ENCODE results near the gene DKK1.

The DKK1 gene

GRCh38 chr10:52287866-52288265, 26.2 kb upstream of the DKK1 start:
- no peaks in the 10 kb centered on the region for H3K27me3 Mint-ChIP-seq (ENCODE audit: low read depth)
- no peak overlapping the region for H3K27ac Mint-ChIP-seq
- H3K9me3 Mint-ChIP-seq, result no peaks in the 10 kb centered on the region
- no peak for TF ChIP-seq CTCF (IDR thresholded peaks at IDR 0.05; ENCODE audit: unreplicated experiment in 3 of 3)
- peaks cover 3% of the 10 kb centered on the region for H3K36me3 Mint-ChIP-seq (ENCODE audit: low read depth)
- H3K4me3 Mint-ChIP-seq, result no peak overlapping the region
- H3K4me1 Mint-ChIP-seq, result peaks cover 12% of the 10 kb centered on the region

- no peaks in the 10 kb centered on the region for H3K27me3 Mint-ChIP-seq (ENCODE audit: low read depth)
- H3K9me3 Mint-ChIP-seq, result peaks cover 2% of the 10 kb centered on the region
These were observed 16.3 kb upstream of the DKK1 start for GRCh38 chr10:52297747-52298146.

GRCh38 chr10:52300599-52301277, 13.3 kb upstream of the DKK1 start:
- Mint-ChIP-seq H3K27me3 (ENCODE audit: low read depth) (no peaks in the 10 kb centered on the region), H3K27ac (no peak overlapping the region), H3K9me3 (peaks cover 2% of the 10 kb centered on the region), H3K36me3 (ENCODE audit: low read depth) (no peaks in the 10 kb centered on the region), H3K4me3 (no peak overlapping the region), H3K4me1 (no peaks in the 10 kb centered on the region)
- no peak for TF ChIP-seq CTCF (IDR thresholded peaks at IDR 0.05; ENCODE audit: unreplicated experiment in 3 of 3)

More at GRCh38 chr10:52297747-52298146, 16.3 kb upstream of the DKK1 start:
- Mint-ChIP-seq H3K4me3 (no peak overlapping the region), H3K36me3 (ENCODE audit: low read depth) (no peaks in the 10 kb centered on the region), H3K4me1 (no peaks in the 10 kb centered on the region), H3K27ac (no peak overlapping the region)
- TF ChIP-seq CTCF (IDR thresholded peaks at IDR 0.05; ENCODE audit: unreplicated experiment in 3 of 3), result no peak

- Mint-ChIP-seq H3K27ac (peak overlapping the region; percentile 37 to 69 (median 44)), H3K4me3 (peak overlapping the region; percentile 89 to 90 (median 90)), H3K36me3 (ENCODE audit: low read depth) (no peaks in the 10 kb centered on the region), H3K4me1 (peaks cover 6% of the 10 kb centered on the region), H3K27me3 (ENCODE audit: low read depth) (peaks cover 47% of the 10 kb centered on the region), H3K9me3 (no peaks in the 10 kb centered on the region)
- peak; percentile 76 to 93 (median 84) for TF ChIP-seq CTCF (IDR thresholded peaks at IDR 0.05; ENCODE audit: unreplicated experiment in 3 of 3)
These were observed 5.6 kb upstream of the DKK1 start for GRCh38 chr10:52308251-52309031.

- Mint-ChIP-seq H3K4me3 (peak overlapping the region; percentile 80 to 91 (median 89)), H3K27ac (peak overlapping the region in 2 of 3 experiments; percentile 0 to 2), H3K27me3 (ENCODE audit: low read depth) (peaks cover 87% of the 10 kb centered on the region), H3K36me3 (ENCODE audit: low read depth) (no peaks in the 10 kb centered on the region), H3K9me3 (no peaks in the 10 kb centered on the region), H3K4me1 (peaks cover 16% of the 10 kb centered on the region)
- no peak for TF ChIP-seq CTCF (IDR thresholded peaks at IDR 0.05; ENCODE audit: unreplicated experiment in 3 of 3)
These were observed 1.2 kb upstream of the DKK1 start for GRCh38 chr10:52312942-52313255.

Data from nephron (organoid).